BLaER1 treated with 17β-estradiol and CSF1 and Interleukin-3, amounts not matched to agents 10 nM and 100 nM (cell line): ENCODE data around the gene ACAD8.

Experiments
- H3K27ac ChIP-seq, 11 experiments: shearing (Covaris generic); formaldehyde crosslinking; 2 replicates each; pipeline ENCODE4 v1.8.1; 2022
- H3K27me3 ChIP-seq, 11 experiments: shearing (Covaris generic); formaldehyde crosslinking; 2 replicates each; pipeline ENCODE4 v1.8.1; 2022
- H3K36me3 ChIP-seq, 11 experiments: shearing (Covaris generic); formaldehyde crosslinking; 2 replicates each; pipeline ENCODE4 v1.8.1; 2022
- H3K4me1 ChIP-seq, 10 experiments: shearing (Covaris generic); formaldehyde crosslinking; 2 replicates each; pipeline ENCODE4 v1.8.1; 2022
- H3K4me2 ChIP-seq, 11 experiments: shearing (Covaris generic); formaldehyde crosslinking; 2 replicates each; pipeline ENCODE4 v1.8.1; 2022
- H3K4me3 ChIP-seq, 10 experiments: shearing (Covaris generic); formaldehyde crosslinking; 2 replicates each; pipeline ENCODE4 v1.8.1; 2022
- H3K9ac ChIP-seq, 11 experiments: shearing (Covaris generic); formaldehyde crosslinking; 2 replicates each; pipeline ENCODE4 v1.8.1; 2022
- H3K9me3 ChIP-seq, 11 experiments: shearing (Covaris generic); formaldehyde crosslinking; replicated peaks in 1 of 11; 2 replicates each; pipeline ENCODE4 v1.8.1; 2022
- H4K20me1 ChIP-seq, 11 experiments: shearing (Covaris generic); formaldehyde crosslinking; 2 replicates each; pipeline ENCODE4 v1.8.1; 2022
- Cebpa-rat ChIP-seq, 11 experiments: shearing (Covaris generic); IDR thresholded peaks; 2 replicates each; pipeline ENCODE4 v1.8.1; 2022

The ACAD8 gene

DNA sequence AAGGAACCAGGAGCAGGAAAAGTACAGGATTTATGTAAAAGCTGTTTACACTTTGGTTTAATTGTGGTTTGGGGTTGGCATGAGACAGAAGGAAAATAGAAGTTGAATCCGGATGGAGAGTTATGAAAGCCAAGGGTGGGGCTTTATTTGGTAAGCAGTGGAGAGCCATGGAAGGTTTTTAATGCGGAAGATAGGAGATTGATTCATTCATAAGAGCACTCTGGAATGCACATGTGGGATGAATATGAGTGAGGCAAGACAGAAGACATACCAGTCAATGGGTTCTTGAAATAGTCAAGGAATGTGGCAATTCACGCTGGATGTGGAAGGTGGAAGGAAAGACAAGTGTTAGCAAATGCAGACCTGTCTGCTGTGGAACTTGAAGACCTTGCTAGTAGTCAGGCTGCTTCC, 13.5 kb downstream of the ACAD8 start:
- H3K4me1 ChIP-seq, result peaks cover 16 to 55% (median 24%) of the 10 kb centered on the region in 10 experiments; a peak in 19 of 20 replicates
- no peak overlapping the region for H3K4me3 ChIP-seq
- peak in 1 of 11 experiments; percentile 49; a peak in 2 of 22 replicates for TF ChIP-seq Cebpa-rat (IDR thresholded peaks at IDR 0.05)
- H3K27me3 ChIP-seq, result peaks cover 5 to 34% (median 14%) of the 10 kb centered on the region in 11 experiments; a peak in 21 of 22 replicates
- H4K20me1 ChIP-seq, result peaks cover 0 to 19% (median 0%) of the 10 kb centered on the region in 11 experiments; a peak in 7 of 22 replicates
- H3K27ac ChIP-seq, result peak overlapping the region in 4 of 11 experiments; percentile 43 to 67 (median 59); a peak in 7 of 22 replicates
- H3K9me3 ChIP-seq, result no peaks in the 10 kb centered on the region
- peak overlapping the region in 2 of 11 experiments; percentile 32 to 41; a peak in 2 of 22 replicates for H3K9ac ChIP-seq
- H3K4me2 ChIP-seq, result peak overlapping the region in 5 of 11 experiments; percentile 31 to 73 (median 60); a peak in 12 of 22 replicates
- peaks cover 14 to 31% (median 25%) of the 10 kb centered on the region in 11 experiments for H3K36me3 ChIP-seq

DNA sequence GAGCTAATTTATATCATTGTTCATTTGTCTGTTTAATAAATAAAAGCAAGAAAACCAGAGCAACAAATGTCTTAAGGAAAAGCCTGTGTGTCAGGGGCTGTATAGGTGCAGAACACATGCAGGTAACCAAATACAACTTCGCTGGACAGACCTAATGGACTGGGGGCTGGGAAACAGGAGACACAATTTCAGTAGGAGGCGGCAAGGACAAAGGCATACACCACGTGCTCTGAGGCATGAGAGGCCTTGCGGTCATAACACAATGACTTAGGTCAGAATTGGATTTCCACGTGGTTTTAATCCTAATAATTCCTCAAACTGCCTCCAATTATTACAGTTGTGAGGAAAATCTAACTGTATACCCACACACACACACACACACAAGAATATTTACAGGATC, 14.1 kb downstream of the ACAD8 start:
- no peak for TF ChIP-seq Cebpa-rat (IDR thresholded peaks at IDR 0.05)
- peaks cover 11 to 26% (median 19%) of the 10 kb centered on the region in 11 experiments for H3K36me3 ChIP-seq
- H3K4me1 ChIP-seq, result peaks cover 9 to 49% (median 18%) of the 10 kb centered on the region in 10 experiments; a peak in 18 of 20 replicates
- H3K9me3 ChIP-seq, result no peaks in the 10 kb centered on the region
- peak overlapping the region in 3 of 11 experiments; percentile 36 to 67 (median 65); a peak in 5 of 22 replicates for H3K27ac ChIP-seq
- H4K20me1 ChIP-seq, result peaks cover 0 to 13% (median 0%) of the 10 kb centered on the region in 11 experiments; a peak in 6 of 22 replicates
- H3K9ac ChIP-seq, result 0 out of 22 replicates have a peak overlapping the region, but pooled peaks of 2 of the 11 experiments have one; percentile 5 to 11
- H3K4me3 ChIP-seq, result no peak overlapping the region
- H3K4me2 ChIP-seq, result peak overlapping the region in 4 of 11 experiments; percentile 39 to 73 (median 64); a peak in 8 of 22 replicates
- peaks cover 11 to 40% (median 20%) of the 10 kb centered on the region in 11 experiments for H3K27me3 ChIP-seq

GRCh38 chr11:134267966-134268365, 14.6 kb downstream of the ACAD8 start:
- H3K27me3 ChIP-seq, result peaks cover 16 to 45% (median 25%) of the 10 kb centered on the region in 11 experiments
- TF ChIP-seq Cebpa-rat (IDR thresholded peaks at IDR 0.05), result no peak
- H3K27ac ChIP-seq, result no peak overlapping the region; a peak in 1 of 22 replicates
- H3K36me3 ChIP-seq, result peaks cover 7 to 21% (median 14%) of the 10 kb centered on the region in 11 experiments
- H4K20me1 ChIP-seq, result peaks cover 0 to 10% (median 0%) of the 10 kb centered on the region in 11 experiments; a peak in 8 of 22 replicates
- no peak overlapping the region for H3K4me3 ChIP-seq
- H3K4me1 ChIP-seq, result peaks cover 11 to 48% (median 19%) of the 10 kb centered on the region in 10 experiments; a peak in 16 of 20 replicates
- no peaks in the 10 kb centered on the region for H3K9me3 ChIP-seq
- H3K9ac ChIP-seq, result no peak overlapping the region
- H3K4me2 ChIP-seq, result peak overlapping the region in 3 of 11 experiments; percentile 25 to 73 (median 60); a peak in 4 of 22 replicates

GRCh38 chr11:134270250-134270714, 16.9 kb downstream of the ACAD8 start:
- Histone ChIP-seq H3K27ac (no peak overlapping the region), H3K4me3 (no peak overlapping the region), H4K20me1 (peaks cover 0 to 16% (median 5%) of the 10 kb centered on the region in 11 experiments; a peak in 11 of 22 replicates), H3K9ac (no peak overlapping the region), H3K4me2 (peak overlapping the region in 9 of 11 experiments; percentile 12 to 49 (median 21); a peak in 12 of 22 replicates), H3K36me3 (0 out of 22 replicates have a peak, but pooled peaks cover 0 to under 1% (median 0%) of the 10 kb centered on the region in 11 experiments), H3K27me3 (peaks cover 39 to 68% (median 48%) of the 10 kb centered on the region in 11 experiments), H3K4me1 (peaks cover 14 to 42% (median 20%) of the 10 kb centered on the region in 10 experiments; a peak in 17 of 20 replicates), H3K9me3 (no peaks in the 10 kb centered on the region)
- TF ChIP-seq Cebpa-rat (IDR thresholded peaks at IDR 0.05), result no peak

DNA sequence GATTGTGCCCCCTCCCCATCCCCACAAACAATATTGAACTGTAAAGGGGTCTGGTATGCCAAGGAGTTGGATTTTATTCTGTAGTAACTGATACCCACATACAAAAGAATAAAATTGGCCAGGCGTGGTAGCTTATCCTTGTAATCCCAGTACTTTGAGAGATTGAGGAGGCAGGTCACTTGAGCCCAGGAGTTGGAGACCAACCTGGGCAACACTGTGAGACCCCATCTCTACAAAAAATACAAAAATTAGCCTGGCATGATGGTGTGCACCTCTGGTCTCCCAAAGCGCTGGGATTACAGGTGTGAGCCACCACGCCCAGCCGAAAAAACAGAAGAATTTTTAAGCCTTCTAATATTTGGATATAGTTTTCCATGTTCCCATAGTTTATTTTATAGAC, 18.6 kb downstream of the ACAD8 start:
- Histone ChIP-seq H3K27ac (no peak overlapping the region), H3K4me1 (peaks cover 25 to 41% (median 34%) of the 10 kb centered on the region in 10 experiments), H3K9ac (no peak overlapping the region), H3K36me3 (no peaks in the 10 kb centered on the region), H3K4me2 (no peak overlapping the region), H3K4me3 (no peak overlapping the region), H4K20me1 (peaks cover 0 to 33% (median 22%) of the 10 kb centered on the region in 11 experiments; a peak in 18 of 22 replicates), H3K9me3 (no peaks in the 10 kb centered on the region), H3K27me3 (peaks cover 56 to 85% (median 65%) of the 10 kb centered on the region in 11 experiments)
- no peak for TF ChIP-seq Cebpa-rat (IDR thresholded peaks at IDR 0.05)

DNA sequence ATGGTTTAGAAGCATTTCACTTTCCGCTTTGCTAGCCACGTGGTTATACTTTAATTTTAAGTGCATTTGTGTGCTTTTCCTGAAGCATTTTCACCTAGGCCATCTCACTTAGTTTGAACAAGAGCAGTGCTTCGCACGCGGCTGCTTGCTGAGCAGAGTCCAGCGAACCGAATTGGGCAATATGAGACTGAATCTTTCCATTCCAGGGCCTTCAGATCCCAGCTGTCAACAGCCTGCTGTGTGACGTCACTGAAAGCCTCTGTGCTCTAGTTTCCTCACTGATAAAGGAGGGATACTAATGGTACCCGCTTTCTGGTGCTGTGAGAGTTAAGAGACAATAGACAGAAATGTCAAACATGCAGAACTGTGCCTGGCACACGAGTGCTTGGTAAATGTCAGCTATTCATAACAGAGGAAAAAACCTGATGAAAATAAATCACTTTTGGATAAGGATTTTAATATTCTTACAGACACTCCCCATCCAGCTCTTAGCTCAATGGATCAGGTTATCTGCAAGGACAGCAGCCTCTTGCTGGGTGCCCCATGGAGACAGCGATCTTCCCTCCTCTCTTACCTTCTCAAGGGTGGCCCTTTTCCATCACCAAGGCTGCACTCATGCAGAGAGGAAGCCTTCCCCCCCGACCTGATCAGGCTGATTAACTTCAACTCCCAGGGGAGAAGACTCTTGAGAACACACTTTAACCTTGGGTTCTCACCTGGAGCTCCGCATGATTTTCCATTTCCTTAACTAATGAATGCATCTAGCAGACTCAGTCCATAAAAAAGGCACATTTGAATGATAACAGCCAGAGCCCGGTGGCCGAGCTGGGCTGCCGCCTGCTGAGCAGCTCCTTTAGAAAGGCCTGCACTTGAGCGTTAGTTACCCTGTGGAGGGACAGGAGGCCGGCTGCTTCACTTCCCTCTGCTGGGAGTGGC, 19.3 kb downstream of the ACAD8 start:
- Histone ChIP-seq H3K9ac (no peak overlapping the region), H3K27me3 (peaks cover 63 to 92% (median 72%) of the 10 kb centered on the region in 11 experiments), H3K27ac (no peak overlapping the region), H3K9me3 (0 out of 22 replicates have a peak, but pooled peaks cover 0 to under 1% (median 0%) of the 10 kb centered on the region in 11 experiments), H4K20me1 (peaks cover 0 to 39% (median 28%) of the 10 kb centered on the region in 11 experiments; a peak in 18 of 22 replicates), H3K4me1 (peaks cover 32 to 44% (median 39%) of the 10 kb centered on the region in 10 experiments), H3K4me2 (peak overlapping the region in 2 of 11 experiments; percentile 3 to 19; a peak in 1 of 22 replicates), H3K36me3 (no peaks in the 10 kb centered on the region), H3K4me3 (no peak overlapping the region)
- TF ChIP-seq Cebpa-rat (IDR thresholded peaks at IDR 0.05), result no peak

DNA sequence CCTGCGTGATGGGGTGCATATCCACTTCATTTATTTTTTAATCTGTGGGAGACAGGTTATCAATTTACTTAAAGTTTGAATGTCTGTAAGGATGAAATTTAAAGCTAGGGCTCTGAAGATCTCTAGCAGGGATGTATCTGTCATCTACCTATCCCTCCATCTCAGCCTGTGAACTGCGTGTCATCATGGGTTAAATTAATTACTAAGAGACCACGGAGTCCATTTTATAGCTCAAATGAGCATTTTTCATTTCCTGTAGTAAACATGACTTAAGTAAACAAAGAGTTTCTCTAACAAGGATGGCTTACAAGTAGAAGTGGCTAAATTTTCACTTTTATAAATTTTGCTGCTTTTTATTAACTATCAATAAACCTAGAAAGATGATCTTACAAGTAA, 19.9 kb downstream of the ACAD8 start:
- Histone ChIP-seq H3K4me2 (no peak overlapping the region), H4K20me1 (peaks cover 0 to 45% (median 31%) of the 10 kb centered on the region in 11 experiments; a peak in 18 of 22 replicates), H3K27ac (no peak overlapping the region), H3K4me3 (no peak overlapping the region), H3K36me3 (0 out of 22 replicates have a peak, but pooled peaks cover 0 to under 1% (median 0%) of the 10 kb centered on the region in 11 experiments), H3K4me1 (peaks cover 26 to 50% (median 37%) of the 10 kb centered on the region in 10 experiments), H3K9ac (no peak overlapping the region), H3K27me3 (peaks cover 70 to 94% (median 76%) of the 10 kb centered on the region in 11 experiments), H3K9me3 (peaks cover 2 to 7% (median 3%) of the 10 kb centered on the region in 11 experiments; a peak in 19 of 22 replicates)
- no peak for TF ChIP-seq Cebpa-rat (IDR thresholded peaks at IDR 0.05)

- H3K4me1 ChIP-seq, result peaks cover 22 to 46% (median 32%) of the 10 kb centered on the region in 10 experiments
- H3K27ac ChIP-seq, result no peak overlapping the region
- H3K27me3 ChIP-seq, result peaks cover 84 to 97% (median 86%) of the 10 kb centered on the region in 11 experiments
- H3K4me2 ChIP-seq, result peak overlapping the region; percentile 89 to 98 (median 95); a peak in 16 of 22 replicates
- H3K9me3 ChIP-seq, result peaks cover 6 to 13% (median 7%) of the 10 kb centered on the region in 11 experiments; a peak in 19 of 22 replicates
- H3K4me3 ChIP-seq, result peak overlapping the region in 3 of 10 experiments; percentile 55 to 64 (median 61); a peak in 4 of 20 replicates
- no peak overlapping the region for H3K9ac ChIP-seq
- TF ChIP-seq Cebpa-rat (IDR thresholded peaks at IDR 0.05), result no peak
- H4K20me1 ChIP-seq, result peaks cover 0 to 45% (median 31%) of the 10 kb centered on the region in 11 experiments; a peak in 18 of 22 replicates
- 0 out of 22 replicates have a peak, but pooled peaks cover 0 to 3% (median 0%) of the 10 kb centered on the region in 11 experiments for H3K36me3 ChIP-seq
These were observed 21.8 kb downstream of the ACAD8 start for GRCh38 chr11:134275188-134275533.
